ENCODE data around the gene GCLC. TPM values are rescaled to one million over a fixed set of nuclear protein-coding genes. Genes with fewer than 3 reads are reported as not detected.
A peak's percentile ranks its signal among the peaks of the same experiment; 100 is the strongest.

GCLC gene
- total RNA-seq, 6 donors from 2014 or later = 21.9 to 60.2 (median 27.2) TPM

GRCh38 chr6:53461041-53461656 is 83.8 kb downstream of the GCLC start:
- DNase-seq = no peak
- Histone ChIP-seq H3K27ac (peak overlapping the region; percentile 18 to 36 (median 28)), H3K27me3 (no peaks in the 10 kb centered on the region), H3K9me3 (no peaks in the 10 kb centered on the region), H3K4me3 (no peak overlapping the region), H3K36me3 (no peaks in the 10 kb centered on the region), H3K4me1 (peaks cover 34 to 53% (median 36%) of the 10 kb centered on the region in 4 donors)
- peak in 1 of 2 donors; percentile 16 for ATAC-seq (ENCODE audit: low FRiP score in 2 of 2)
- TF ChIP-seq POLR2AphosphoS5 (IDR thresholded peaks at IDR 0.05) = no peak
- TF ChIP-seq EP300 (IDR thresholded peaks at IDR 0.05) = no peak
- no peak for TF ChIP-seq POLR2A (IDR thresholded peaks at IDR 0.05)
- TF ChIP-seq, protein P1, sequence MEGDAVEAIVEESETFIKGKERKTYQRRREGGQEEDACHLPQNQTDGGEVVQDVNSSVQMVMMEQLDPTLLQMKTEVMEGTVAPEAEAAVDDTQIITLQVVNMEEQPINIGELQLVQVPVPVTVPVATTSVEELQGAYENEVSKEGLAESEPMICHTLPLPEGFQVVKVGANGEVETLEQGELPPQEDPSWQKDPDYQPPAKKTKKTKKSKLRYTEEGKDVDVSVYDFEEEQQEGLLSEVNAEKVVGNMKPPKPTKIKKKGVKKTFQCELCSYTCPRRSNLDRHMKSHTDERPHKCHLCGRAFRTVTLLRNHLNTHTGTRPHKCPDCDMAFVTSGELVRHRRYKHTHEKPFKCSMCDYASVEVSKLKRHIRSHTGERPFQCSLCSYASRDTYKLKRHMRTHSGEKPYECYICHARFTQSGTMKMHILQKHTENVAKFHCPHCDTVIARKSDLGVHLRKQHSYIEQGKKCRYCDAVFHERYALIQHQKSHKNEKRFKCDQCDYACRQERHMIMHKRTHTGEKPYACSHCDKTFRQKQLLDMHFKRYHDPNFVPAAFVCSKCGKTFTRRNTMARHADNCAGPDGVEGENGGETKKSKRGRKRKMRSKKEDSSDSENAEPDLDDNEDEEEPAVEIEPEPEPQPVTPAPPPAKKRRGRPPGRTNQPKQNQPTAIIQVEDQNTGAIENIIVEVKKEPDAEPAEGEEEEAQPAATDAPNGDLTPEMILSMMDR (IDR thresholded peaks at IDR 0.05) = no peak
- 49 to 61% methylated on average over 1 of the region's 1 CpG for WGBS, 2 donors

DNA sequence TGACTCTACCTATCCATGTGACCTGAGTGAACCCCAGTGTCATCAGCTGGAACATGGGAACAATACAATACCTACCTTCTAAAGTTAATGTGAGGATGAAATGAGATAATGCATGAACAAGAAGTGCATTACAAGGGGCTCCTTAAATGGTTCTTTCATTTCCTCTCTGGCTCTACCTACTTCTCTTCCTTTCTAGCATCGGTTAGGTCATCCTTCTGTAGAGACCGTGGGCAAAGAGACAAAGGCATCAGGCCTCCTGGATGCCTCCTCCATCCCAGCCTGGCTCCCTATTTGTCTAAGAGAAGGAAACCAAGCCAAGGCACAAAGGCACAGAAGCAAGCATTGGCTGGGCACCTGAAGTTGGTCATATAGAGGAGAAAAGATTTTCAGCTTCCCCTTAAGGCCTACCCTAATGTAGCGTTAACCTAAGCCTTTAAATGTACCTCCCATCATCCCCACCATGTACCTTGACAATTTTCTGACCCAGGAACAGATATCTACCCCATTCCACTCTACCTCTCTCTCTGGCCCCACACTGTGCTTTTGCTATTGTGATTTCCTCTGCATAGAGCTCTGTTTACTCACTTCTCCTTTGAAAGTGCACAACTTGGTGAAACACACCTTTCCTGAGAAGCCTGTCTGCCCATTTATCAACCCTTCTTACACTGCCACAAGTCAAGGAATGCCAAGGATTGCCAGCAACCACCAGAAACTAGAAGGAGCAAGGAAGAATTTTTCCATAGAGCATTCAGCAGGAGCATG is 86.6 kb downstream of the GCLC start:
- no peaks in the 10 kb centered on the region for H3K36me3 ChIP-seq
- peaks cover 13 to 29% (median 14%) of the 10 kb centered on the region in 4 donors for H3K4me1 ChIP-seq
- H3K4me3 ChIP-seq = no peak overlapping the region
- ATAC-seq (ENCODE audit: low FRiP score in 2 of 2) (no peak), DNase-seq (no peak)
- no peak overlapping the region for H3K27ac ChIP-seq
- TF ChIP-seq POLR2A (IDR thresholded peaks at IDR 0.05) (no peak), EP300 (IDR thresholded peaks at IDR 0.05) (no peak), POLR2AphosphoS5 (IDR thresholded peaks at IDR 0.05) (no peak)
- TF ChIP-seq, protein P1 (IDR thresholded peaks at IDR 0.05) = no peak
- no peaks in the 10 kb centered on the region for H3K27me3 ChIP-seq
- H3K9me3 ChIP-seq = no peaks in the 10 kb centered on the region
- 65 to 81% methylated on average over 3 of the region's 3 CpGs for WGBS, 2 donors

DNA sequence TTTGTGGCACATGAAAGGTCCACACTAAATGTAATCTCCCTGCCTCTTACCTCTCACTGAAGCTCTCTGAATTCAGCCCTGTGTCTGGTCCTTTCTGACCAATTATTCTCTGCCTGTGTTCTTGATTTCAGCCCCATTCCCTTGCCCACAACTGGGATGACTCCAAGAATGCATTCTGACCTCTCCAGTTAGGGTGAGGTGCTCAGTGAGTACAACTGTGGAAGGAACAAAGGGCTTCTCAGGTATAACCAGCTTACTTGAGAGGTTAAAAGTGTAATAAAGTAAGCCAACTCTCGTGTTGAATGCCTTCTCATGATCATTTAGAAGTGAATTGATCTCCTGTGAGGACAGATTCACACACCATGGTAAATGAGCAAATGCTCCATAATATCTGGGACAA is 88.1 kb downstream of the GCLC start:
- Histone ChIP-seq H3K27me3 (no peaks in the 10 kb centered on the region), H3K4me3 (no peak overlapping the region), H3K4me1 (peaks cover 8 to 18% (median 8%) of the 10 kb centered on the region in 4 donors), H3K36me3 (no peaks in the 10 kb centered on the region), H3K9me3 (no peaks in the 10 kb centered on the region), H3K27ac (no peak overlapping the region)
- 48 to 56% methylated on average over 1 of the region's 1 CpG for WGBS, 2 donors
- TF ChIP-seq EP300 (IDR thresholded peaks at IDR 0.05) = no peak
- no peak for TF ChIP-seq POLR2AphosphoS5 (IDR thresholded peaks at IDR 0.05)
- TF ChIP-seq, protein P1 (IDR thresholded peaks at IDR 0.05) = no peak
- no peak for TF ChIP-seq POLR2A (IDR thresholded peaks at IDR 0.05)
- DNase-seq (no peak), ATAC-seq (ENCODE audit: low FRiP score in 2 of 2) (no peak)

GRCh38 chr6:53455678-53456077 is 89.2 kb downstream of the GCLC start:
- Histone ChIP-seq H3K9me3 (no peaks in the 10 kb centered on the region), H3K4me3 (no peak overlapping the region), H3K27ac (no peak overlapping the region), H3K4me1 (peaks cover 0 to 6% (median 0%) of the 10 kb centered on the region in 4 donors), H3K27me3 (no peaks in the 10 kb centered on the region), H3K36me3 (no peaks in the 10 kb centered on the region)
- TF ChIP-seq POLR2A (IDR thresholded peaks at IDR 0.05) (no peak), POLR2AphosphoS5 (IDR thresholded peaks at IDR 0.05) (no peak), EP300 (IDR thresholded peaks at IDR 0.05) (no peak)
- TF ChIP-seq, protein P1 (IDR thresholded peaks at IDR 0.05) = no peak
- 97 to 100% methylated on average over 1 of the region's 1 CpG for WGBS, 2 donors
- ATAC-seq (ENCODE audit: low FRiP score in 2 of 2) (no peak), DNase-seq (no peak)

Data from upper lobe of left lung (tissue), 6 donors.